GM21717 (cell line): ENCODE results near the gene DDX42.

Source experiments
- ATAC-seq: cut with Tn5 transposase; IDR thresholded peaks from one replicate; pipeline ENCODE4 v1.9.1; 2021; ENCODE audit warnings: mild to moderate bottlenecking, moderate library complexity; ENCODE audit not compliant: unreplicated experiment

Gene DDX42

GRCh38 chr17:63774141-63774968 lies at the start of gene DDX42:
Gene DDX42, plus strand, starts transcription at chr17:63774170. Its CDS starts 12,880 bp downstream, at chr17:63787050.
- ATAC-seq = peak; percentile 14

- ATAC-seq = no peak
Measured at GRCh38 chr17:63735691-63736090, 38.3 kb upstream of the DDX42 start.

GRCh38 chr17:63740464-63741142 lies 33.4 kb upstream of the DDX42 start:
- ATAC-seq = no peak

- ATAC-seq = peak; percentile 33
Measured at GRCh38 chr17:63741143-63741407, 32.9 kb upstream of the DDX42 start.

- peak; percentile 75 for ATAC-seq
Measured at GRCh38 chr17:63741408-63742173, 32.4 kb upstream of the DDX42 start, which contains the start of gene STRADA. Gene STRADA, minus strand, starts transcription at chr17:63741799. Its CDS starts 13,430 bp downstream, at chr17:63728369.

GRCh38 chr17:63751806-63752205 lies 22.2 kb upstream of the DDX42 start:
- ATAC-seq = no peak

- ATAC-seq = no peak
Measured at GRCh38 chr17:63752707-63753106, 21.3 kb upstream of the DDX42 start.

GRCh38 chr17:63753215-63753614 lies 20.8 kb upstream of the DDX42 start:
- no peak for ATAC-seq

GRCh38 chr17:63754046-63754445 lies 19.9 kb upstream of the DDX42 start:
- no peak for ATAC-seq

- no peak for ATAC-seq
Measured at GRCh38 chr17:63758428-63758827, 15.5 kb upstream of the DDX42 start.

- no peak for ATAC-seq
Measured at GRCh38 chr17:63760771-63761539, 13.0 kb upstream of the DDX42 start.

GRCh38 chr17:63762161-63763078 lies 11.6 kb upstream of the DDX42 start:
- no peak for ATAC-seq

GRCh38 chr17:63764716-63765115 lies 9.3 kb upstream of the DDX42 start:
- ATAC-seq = no peak

GRCh38 chr17:63766754-63767153 lies 7.2 kb upstream of the DDX42 start:
- ATAC-seq = no peak

GRCh38 chr17:63768433-63768832 lies 5.5 kb upstream of the DDX42 start:
- ATAC-seq = no peak

GRCh38 chr17:63772801-63773271 lies 1.1 kb upstream of the DDX42 start:
- ATAC-seq = no peak

GRCh38 chr17:63773272-63774140 lies 464 bp upstream of the DDX42 start, which contains the start of gene CCDC47:
Gene CCDC47, minus strand, starts transcription at chr17:63773597. Its CDS starts 7,422 bp downstream, at chr17:63766175.
- peak; percentile 88 for ATAC-seq

GRCh38 chr17:63774969-63775265 lies 947 bp downstream of the DDX42 start:
- ATAC-seq = no peak

- ATAC-seq = no peak
Measured at GRCh38 chr17:63775420-63775819, 1.4 kb downstream of the DDX42 start.
